Uterus (tissue), 4 donors: ENCODE results near the gene NEDD4L. TPM values are rescaled to one million over a fixed set of nuclear protein-coding genes. Genes with fewer than 3 reads are reported as not detected.

Experiments used
- DNase-seq, 2 donors: peaks; one replicate each; pipeline ENCODE4 v3.0.0-alpha.2; 2019 to 2020
- H3K27ac ChIP-seq, 2 donors: fragments of 200-600 bp; sonication (generic); 1 replicate in 1 of 2; 2 replicates in 1 of 2; pipeline ENCODE4 v1.5.1; 2016 to 2018
- H3K27me3 ChIP-seq, 2 donors: fragments of 200-600 bp; sonication (generic); one replicate each; pipeline ENCODE4 v1.5.1; 2018 to 2019; ENCODE audit warnings: control low read depth in 1 of 2
- H3K36me3 ChIP-seq, 2 donors: fragments of 200-600 bp; sonication (generic); one replicate each; pipeline ENCODE4 v1.5.1; 2019; ENCODE audit warnings: control low read depth in 1 of 2
- H3K4me1 ChIP-seq, 2 donors: fragments of 200-600 bp; sonication (generic); one replicate each; pipeline ENCODE4 v1.5.1; 2018 to 2019; ENCODE audit warnings: control low read depth in 1 of 2
- H3K4me3 ChIP-seq, 2 donors: fragments of 200-600 bp; sonication (generic); 1 replicate in 1 of 2; 2 replicates in 1 of 2; pipeline ENCODE4 v1.5.1; 2018 to 2019; ENCODE audit warnings: mild to moderate bottlenecking in 1 of 2
- H3K9me3 ChIP-seq, 2 donors: fragments of 200-600 bp; sonication (generic); one replicate each; pipeline ENCODE4 v1.5.1; 2019; ENCODE audit warnings: control low read depth in 1 of 2
- CTCF ChIP-seq, 4 experiments: fragments of 200-600 bp in 2 of 4; fragments of 450-650 bp in 2 of 4; sonication (generic) in 2 of 4; IDR thresholded peaks; one replicate each; pipeline ENCODE4 v1.5.1; 2016 to 2019; ENCODE audit warnings: antibody characterized with exemption in 4 of 4, mild to moderate bottlenecking in 2 of 4, moderate library complexity in 1 of 4
- POLR2A ChIP-seq, 2 donors: fragments of 450-650 bp; IDR thresholded peaks; one replicate each; pipeline ENCODE4 v1.6.1; 2016; ENCODE audit warnings: antibody characterized with exemption in 2 of 2, mild to moderate bottlenecking in 1 of 2, moderate library complexity in 1 of 2
- intact Hi-C: fragments of 100-400 bp; cut with DNase I; formaldehyde crosslinking; loops from one replicate; pipeline ENCODE4 v1.15.1; 2023; ENCODE audit warnings: low total_unique reads
- total RNA-seq, 4 donors: library from RNA; depleted of rRNA in 3 of 4; stranded (reverse); fragments of >200 nt in 3 of 4; gene quantifications; one replicate each; pipeline versions ENCODE4 v1.1.0 to v1.2.4, GENCODE V29; 2014 to 2023
- donor health status: DM: yes; HTN: yes; CAD: no.

The NEDD4L gene
- total RNA-seq, 4 donors from 2014 or later, result 6.2 to 45.9 (median 32.3) TPM

DNA sequence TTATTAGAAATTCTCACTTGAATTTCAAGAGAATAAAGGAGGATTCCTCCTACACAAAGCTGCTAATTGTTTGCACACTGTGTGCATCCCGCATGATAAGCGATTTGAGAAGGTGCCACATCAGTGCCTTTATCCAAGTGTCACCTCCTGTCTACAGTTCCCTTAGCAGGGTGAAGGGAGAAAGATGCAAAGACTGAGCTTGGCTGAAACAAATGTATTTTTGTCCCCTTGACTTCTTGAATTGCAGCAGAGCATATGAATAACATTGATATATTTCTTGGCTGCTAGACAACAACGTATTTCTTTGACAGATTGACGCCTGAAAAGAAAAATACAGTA is 255.1 kb downstream of the NEDD4L start:
- DNase-seq, result no peak
- Histone ChIP-seq H3K4me3 (no peak overlapping the region), H3K27me3 (no peaks in the 10 kb centered on the region), H3K27ac (no peak overlapping the region), H3K9me3 (no peaks in the 10 kb centered on the region), H3K36me3 (no peaks in the 10 kb centered on the region), H3K4me1 (no peaks in the 10 kb centered on the region)
- TF ChIP-seq POLR2A (IDR thresholded peaks at IDR 0.05) (no peak), CTCF (IDR thresholded peaks at IDR 0.05) (no peak)
- intact Hi-C loops, result no loop called here

- H3K4me3 ChIP-seq, result no peak overlapping the region
- H3K4me1 ChIP-seq, result no peaks in the 10 kb centered on the region
- intact Hi-C loops, result no loop called here
- no peak overlapping the region for H3K27ac ChIP-seq
- H3K9me3 ChIP-seq, result no peaks in the 10 kb centered on the region
- no peaks in the 10 kb centered on the region for H3K36me3 ChIP-seq
- H3K27me3 ChIP-seq, result no peaks in the 10 kb centered on the region
- no peak for DNase-seq
- TF ChIP-seq CTCF (IDR thresholded peaks at IDR 0.05) (no peak), POLR2A (IDR thresholded peaks at IDR 0.05) (no peak)
These were observed 255.9 kb downstream of the NEDD4L start for GRCh38 chr18:58299936-58300335.

GRCh38 chr18:58300867-58301266 is 256.8 kb downstream of the NEDD4L start:
- no peaks in the 10 kb centered on the region for H3K9me3 ChIP-seq
- H3K36me3 ChIP-seq, result no peaks in the 10 kb centered on the region
- intact Hi-C loops, result no loop called here
- DNase-seq, result no peak
- no peak overlapping the region for H3K4me3 ChIP-seq
- no peaks in the 10 kb centered on the region for H3K27me3 ChIP-seq
- H3K27ac ChIP-seq, result no peak overlapping the region
- TF ChIP-seq POLR2A (IDR thresholded peaks at IDR 0.05) (no peak), CTCF (IDR thresholded peaks at IDR 0.05) (no peak)
- no peaks in the 10 kb centered on the region for H3K4me1 ChIP-seq

DNA sequence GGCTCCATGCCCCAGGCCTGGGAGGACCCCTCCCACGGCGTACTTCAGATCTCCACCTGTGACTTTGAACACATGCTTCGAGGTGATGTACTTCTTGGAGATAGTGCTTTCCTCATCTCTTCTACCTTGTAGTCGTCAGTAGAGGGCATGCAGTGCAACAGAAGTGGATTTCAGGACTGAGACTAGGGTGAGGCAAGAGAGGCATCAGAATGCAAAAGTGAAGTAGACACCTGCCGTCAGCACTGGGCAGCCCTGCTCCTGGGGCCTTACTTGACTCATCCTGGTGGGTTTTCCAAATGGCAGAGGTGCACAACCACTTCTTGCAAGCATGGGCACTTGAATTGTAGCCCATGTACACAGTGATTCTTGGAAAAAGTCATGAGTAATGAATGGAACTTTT is 258.8 kb downstream of the NEDD4L start:
- H3K4me1 ChIP-seq, result no peaks in the 10 kb centered on the region
- no peaks in the 10 kb centered on the region for H3K36me3 ChIP-seq
- intact Hi-C loops, result no loop called here
- no peak overlapping the region for H3K27ac ChIP-seq
- TF ChIP-seq POLR2A (IDR thresholded peaks at IDR 0.05), result no peak
- H3K9me3 ChIP-seq, result no peaks in the 10 kb centered on the region
- no peaks in the 10 kb centered on the region for H3K27me3 ChIP-seq
- DNase-seq, result no peak
- H3K4me3 ChIP-seq, result no peak overlapping the region

GRCh38 chr18:58303363-58303762 is 259.3 kb downstream of the NEDD4L start:
- no peaks in the 10 kb centered on the region for H3K36me3 ChIP-seq
- H3K27me3 ChIP-seq, result no peaks in the 10 kb centered on the region
- H3K4me3 ChIP-seq, result no peak overlapping the region
- intact Hi-C loops, result no loop called here
- H3K9me3 ChIP-seq, result no peaks in the 10 kb centered on the region
- DNase-seq, result no peak
- H3K27ac ChIP-seq, result no peak overlapping the region
- TF ChIP-seq CTCF (IDR thresholded peaks at IDR 0.05) (no peak), POLR2A (IDR thresholded peaks at IDR 0.05) (no peak)
- no peaks in the 10 kb centered on the region for H3K4me1 ChIP-seq

DNA sequence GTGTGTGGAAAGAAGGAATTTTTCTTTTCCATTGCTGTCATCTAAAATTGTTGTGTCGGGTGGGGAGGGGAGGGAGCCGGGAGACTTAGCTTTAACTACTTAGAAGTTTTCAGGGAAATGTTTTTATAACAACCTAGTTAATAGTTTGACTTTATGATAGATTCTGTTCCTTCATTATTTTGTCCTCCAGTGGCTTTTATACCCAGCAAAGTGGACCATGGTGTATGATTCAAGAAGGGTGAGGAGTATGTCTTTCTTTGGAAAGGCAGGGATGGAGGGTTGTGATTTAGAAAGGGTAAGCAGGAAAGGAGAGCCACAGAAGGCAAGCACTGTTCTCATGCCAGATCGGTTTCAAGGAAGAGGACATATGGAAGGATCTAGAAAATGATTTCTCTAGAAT is 261.8 kb downstream of the NEDD4L start:
- Histone ChIP-seq H3K36me3 (no peaks in the 10 kb centered on the region), H3K27me3 (no peaks in the 10 kb centered on the region), H3K4me1 (no peaks in the 10 kb centered on the region), H3K4me3 (no peak overlapping the region), H3K9me3 (no peaks in the 10 kb centered on the region), H3K27ac (no peak overlapping the region)
- TF ChIP-seq CTCF (IDR thresholded peaks at IDR 0.05) (no peak), POLR2A (IDR thresholded peaks at IDR 0.05) (no peak)
- intact Hi-C loops, result no loop called here
- DNase-seq, result no peak
